SH-SY5Y (cell line): ENCODE measurements around the gene CBLN3.

Experiments
- GATA2 ChIP-seq: IDR thresholded peaks from 2 replicates; pipeline ENCODE4 v1.6.1; 2011; ENCODE audit warnings: mild to moderate bottlenecking, low read depth, low read length
- GATA3 ChIP-seq: IDR thresholded peaks from 2 replicates; pipeline ENCODE4 v1.6.1; 2011; ENCODE audit warnings: low read depth, mild to moderate bottlenecking, low read length, moderate library complexity

- no peak for TF ChIP-seq GATA2
- no peak for TF ChIP-seq GATA3
These were observed 33.8 kb upstream of the CBLN3 start for GRCh38 chr14:24463017-24463883.
